ENCODE measurements around the gene DOCK7.

DNA sequence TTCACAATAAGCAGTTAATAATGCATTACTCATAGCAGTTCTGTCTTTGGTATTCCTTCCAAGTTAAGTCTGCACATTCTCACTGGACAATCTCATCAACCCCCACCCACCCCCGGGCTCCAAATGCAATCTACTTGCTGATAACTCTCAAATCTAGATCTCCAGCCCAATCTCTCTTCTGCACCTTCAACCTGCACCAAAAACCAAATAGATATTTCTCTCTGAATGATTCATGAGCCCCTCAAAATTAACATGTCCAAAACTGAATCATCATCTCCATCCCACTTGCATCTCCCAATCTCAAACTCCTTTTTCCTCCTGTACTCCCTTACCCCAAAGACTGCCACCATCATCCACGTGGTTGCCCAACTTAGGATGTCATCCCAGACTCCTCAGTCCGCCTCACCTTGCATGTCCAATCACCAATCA, 2.7 kb downstream of the DOCK7 start:
- TF ChIP-seq JUND (IDR thresholded peaks at IDR 0.05) (no peak), ELF1 (IDR thresholded peaks at IDR 0.05) (no peak), CTCF (IDR thresholded peaks at IDR 0.05) (no peak), POLR2AphosphoS5 (IDR thresholded peaks at IDR 0.05; ENCODE audit: low read depth, low read length) (no peak), NRF1 (IDR thresholded peaks at IDR 0.05; ENCODE audit: low read depth, low read length) (no peak), REST (IDR thresholded peaks at IDR 0.05; ENCODE audit: low read depth, low read length) (no peak), RXRA (IDR thresholded peaks at IDR 0.05; ENCODE audit: borderline replicate concordance, low read depth) (no peak), EP300 (IDR thresholded peaks at IDR 0.05; ENCODE audit: borderline replicate concordance in 1 of 2, low read depth in 1 of 2, low read length in 1 of 2) (no peak), TEAD4 (IDR thresholded peaks at IDR 0.05; ENCODE audit: borderline replicate concordance, insufficient read depth) (no peak)
- TF ChIP-seq, protein P1, sequence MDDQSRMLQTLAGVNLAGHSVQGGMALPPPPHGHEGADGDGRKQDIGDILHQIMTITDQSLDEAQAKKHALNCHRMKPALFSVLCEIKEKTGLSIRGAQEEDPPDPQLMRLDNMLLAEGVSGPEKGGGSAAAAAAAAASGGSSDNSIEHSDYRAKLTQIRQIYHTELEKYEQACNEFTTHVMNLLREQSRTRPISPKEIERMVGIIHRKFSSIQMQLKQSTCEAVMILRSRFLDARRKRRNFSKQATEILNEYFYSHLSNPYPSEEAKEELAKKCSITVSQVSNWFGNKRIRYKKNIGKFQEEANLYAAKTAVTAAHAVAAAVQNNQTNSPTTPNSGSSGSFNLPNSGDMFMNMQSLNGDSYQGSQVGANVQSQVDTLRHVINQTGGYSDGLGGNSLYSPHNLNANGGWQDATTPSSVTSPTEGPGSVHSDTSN (IDR thresholded peaks at IDR 0.05): peak; percentile 73
- TF ChIP-seq, protein P2, sequence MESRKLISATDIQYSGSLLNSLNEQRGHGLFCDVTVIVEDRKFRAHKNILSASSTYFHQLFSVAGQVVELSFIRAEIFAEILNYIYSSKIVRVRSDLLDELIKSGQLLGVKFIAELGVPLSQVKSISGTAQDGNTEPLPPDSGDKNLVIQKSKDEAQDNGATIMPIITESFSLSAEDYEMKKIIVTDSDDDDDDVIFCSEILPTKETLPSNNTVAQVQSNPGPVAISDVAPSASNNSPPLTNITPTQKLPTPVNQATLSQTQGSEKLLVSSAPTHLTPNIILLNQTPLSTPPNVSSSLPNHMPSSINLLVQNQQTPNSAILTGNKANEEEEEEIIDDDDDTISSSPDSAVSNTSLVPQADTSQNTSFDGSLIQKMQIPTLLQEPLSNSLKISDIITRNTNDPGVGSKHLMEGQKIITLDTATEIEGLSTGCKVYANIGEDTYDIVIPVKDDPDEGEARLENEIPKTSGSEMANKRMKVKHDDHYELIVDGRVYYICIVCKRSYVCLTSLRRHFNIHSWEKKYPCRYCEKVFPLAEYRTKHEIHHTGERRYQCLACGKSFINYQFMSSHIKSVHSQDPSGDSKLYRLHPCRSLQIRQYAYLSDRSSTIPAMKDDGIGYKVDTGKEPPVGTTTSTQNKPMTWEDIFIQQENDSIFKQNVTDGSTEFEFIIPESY (IDR thresholded peaks at IDR 0.05; ENCODE audit: borderline replicate concordance, low read depth): no peak

All from SK-N-SH (cell line).